ENCODE measurements around the gene CDK14.
"Not testable (repeated sequence)": the region's sequence is repeated elsewhere in the genome, so short reads cannot be mapped to it uniquely, and the experiment has no call there.

CDK14 gene

GRCh38 chr7:90763108-90763507 lies 167.0 kb downstream of the CDK14 start:
- no peak for DNase-seq

- no peak for DNase-seq
These were observed 168.9 kb downstream of the CDK14 start for GRCh38 chr7:90764848-90765570.

GRCh38 chr7:90766814-90767564 lies 170.9 kb downstream of the CDK14 start:
- peak; percentile 95 for DNase-seq

- DNase-seq = no peak
These were observed 172.2 kb downstream of the CDK14 start for GRCh38 chr7:90768301-90768700.

GRCh38 chr7:90769036-90769435 lies 172.9 kb downstream of the CDK14 start:
- no peak for DNase-seq

GRCh38 chr7:90769566-90769965 lies 173.4 kb downstream of the CDK14 start:
- not testable (repeated sequence) for DNase-seq

GRCh38 chr7:90771281-90771680 lies 175.2 kb downstream of the CDK14 start:
- DNase-seq = peak; percentile 45

- DNase-seq = no peak
These were observed 176.3 kb downstream of the CDK14 start for GRCh38 chr7:90772410-90772809.

- no peak for DNase-seq
These were observed 177.1 kb downstream of the CDK14 start for GRCh38 chr7:90773269-90773668.

GRCh38 chr7:90774706-90775105 lies 178.6 kb downstream of the CDK14 start:
- no peak for DNase-seq

GRCh38 chr7:90775383-90775965 lies 179.4 kb downstream of the CDK14 start:
- no peak for DNase-seq

GRCh38 chr7:90777041-90777440 lies 180.9 kb downstream of the CDK14 start:
- no peak for DNase-seq

- DNase-seq = no peak
These were observed 181.3 kb downstream of the CDK14 start for GRCh38 chr7:90777465-90777864.

- DNase-seq = no peak
These were observed 181.8 kb downstream of the CDK14 start for GRCh38 chr7:90777886-90778285.

- DNase-seq = no peak
These were observed 191.9 kb downstream of the CDK14 start for GRCh38 chr7:90788052-90788451.

- DNase-seq = no peak
These were observed 193.7 kb downstream of the CDK14 start for GRCh38 chr7:90789736-90790306.

GRCh38 chr7:90791596-90791995 lies 195.5 kb downstream of the CDK14 start:
- DNase-seq = no peak

- DNase-seq = no peak
These were observed 196.2 kb downstream of the CDK14 start for GRCh38 chr7:90792301-90792700.

GRCh38 chr7:90794234-90794633 lies 198.1 kb downstream of the CDK14 start:
- DNase-seq = not testable (repeated sequence)

- DNase-seq = peak; percentile 11
These were observed 201.5 kb downstream of the CDK14 start for GRCh38 chr7:90797596-90797995.

GRCh38 chr7:90804370-90804769 lies 208.2 kb downstream of the CDK14 start:
- DNase-seq = peak; percentile 16

GRCh38 chr7:90815552-90815951 lies 219.4 kb downstream of the CDK14 start:
- DNase-seq = not testable (repeated sequence)

- DNase-seq = peak; percentile 95
These were observed 220.5 kb downstream of the CDK14 start for GRCh38 chr7:90816511-90817142.

All from NCI-H226 (cell line).